Mesendoderm (in vitro differentiated cells): ENCODE results near the gene PCBP3.

Source experiments
- DNase-seq: peaks from one replicate; pipeline ENCODE4 v3.0.0; 2013
- H2AK5ac ChIP-seq: 2 replicates; pipeline ENCODE4 v1.6.1; 2013; ENCODE audit warnings: low read length, inconsistent platforms
- H2BK120ac ChIP-seq: 2 replicates; pipeline ENCODE4 v1.6.1; 2013; ENCODE audit warnings: low read depth, mild to moderate bottlenecking, low read length, moderate library complexity, mixed read lengths
- H2BK15ac ChIP-seq: replicated peaks from 2 replicates; pipeline ENCODE4 v1.6.1; 2013; ENCODE audit warnings: low read depth, mild to moderate bottlenecking, moderate library complexity
- H2BK5ac ChIP-seq: 2 replicates; pipeline ENCODE4 v1.6.1; 2013; ENCODE audit warnings: low read length, inconsistent platforms
- H3K18ac ChIP-seq: 2 replicates; pipeline ENCODE4 v1.6.1; 2013; ENCODE audit warnings: mild to moderate bottlenecking, low read length, mixed read lengths
- H3K23ac ChIP-seq: one replicate; pipeline ENCODE4 v1.6.1; 2013; ENCODE audit warnings: low read length
- H3K27ac ChIP-seq: 2 replicates; pipeline ENCODE4 v1.5.1; 2013; ENCODE audit warnings: low read depth, mild to moderate bottlenecking, inconsistent platforms, low read length, moderate library complexity
- H3K27me3 ChIP-seq: 2 replicates; pipeline ENCODE4 v1.6.1; 2013; ENCODE audit warnings: low read length, control low read depth, mild to moderate bottlenecking, inconsistent platforms; ENCODE audit not compliant: insufficient read depth, poor library complexity
- H3K36me3 ChIP-seq: 2 replicates; pipeline ENCODE4 v1.6.1; 2013; ENCODE audit warnings: low read length, inconsistent platforms; ENCODE audit not compliant: control insufficient read depth, insufficient read depth
- H3K4ac ChIP-seq: one replicate; pipeline ENCODE4 v1.6.1; 2013; ENCODE audit warnings: low read depth, mild to moderate bottlenecking, low read length, moderate library complexity
- H3K4me1 ChIP-seq: 2 replicates; pipeline ENCODE4 v1.6.1; 2013; ENCODE audit warnings: low read depth, low read length, inconsistent platforms; ENCODE audit not compliant: control insufficient read depth
- H3K4me2 ChIP-seq: 2 replicates; pipeline ENCODE4 v1.6.1; 2013; ENCODE audit warnings: low read length
- H3K4me3 ChIP-seq: 2 replicates; pipeline ENCODE4 v1.5.1; 2013; ENCODE audit warnings: mild to moderate bottlenecking, low read length
- H3K56ac ChIP-seq: one replicate; pipeline ENCODE4 v1.6.1; 2013; ENCODE audit warnings: low read length
- H3K79me1 ChIP-seq: 2 replicates; pipeline ENCODE4 v1.6.1; 2013; ENCODE audit warnings: low read length, inconsistent platforms
- H3K79me2 ChIP-seq: 2 replicates; pipeline ENCODE4 v1.6.1; 2013; ENCODE audit warnings: mild to moderate bottlenecking, low read length; ENCODE audit not compliant: control insufficient read depth, insufficient read depth
- H3K9ac ChIP-seq: 2 replicates; pipeline ENCODE4 v1.6.1; 2013; ENCODE audit warnings: low read length, inconsistent platforms
- H4K5ac ChIP-seq: one replicate; pipeline ENCODE4 v1.6.1; 2013; ENCODE audit warnings: low read length
- H4K8ac ChIP-seq: one replicate; pipeline ENCODE4 v1.6.1; 2013; ENCODE audit warnings: low read depth, mild to moderate bottlenecking, control low read depth, low read length, moderate library complexity
- WGBS: extraction: QIAGEN DNeasy Blood & Tissue Kit; methylation state at CpG from one replicate; pipeline ENCODE4 v1.1.7; 2013; ENCODE audit warnings: low lambda C conversion rate, missing lambda C conversion rate; ENCODE audit not compliant: insufficient coverage; ENCODE audit errors: extremely low coverage; 5-methylcytosine and 5-hydroxymethylcytosine counted together

Gene PCBP3

DNA sequence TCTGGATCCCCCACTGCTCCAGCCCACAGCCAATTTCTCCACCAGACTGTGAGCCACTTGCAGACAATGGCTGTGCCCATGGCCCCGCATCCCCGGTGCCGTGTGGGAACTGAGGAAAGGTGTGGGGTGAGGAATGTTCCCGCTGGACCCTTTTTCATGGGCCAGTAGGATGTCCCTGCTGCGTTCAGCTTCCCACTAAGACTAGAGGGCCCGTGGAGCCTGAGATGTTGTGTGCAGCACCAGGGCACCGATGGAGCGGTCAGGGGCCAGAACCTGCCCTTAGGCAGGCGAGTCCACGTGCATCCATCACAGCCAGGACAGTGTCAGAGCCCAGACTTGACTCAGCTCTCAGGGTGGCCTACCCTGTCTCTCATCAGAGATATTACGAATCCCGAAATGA is 232.4 kb downstream of the PCBP3 start:
- Histone ChIP-seq H3K27ac (no peak overlapping the region), H4K8ac (no peak overlapping the region), H2AK5ac (no peak overlapping the region), H2BK15ac (no peak overlapping the region), H2BK5ac (no peak overlapping the region), H3K79me2 (no peaks in the 10 kb centered on the region), H2BK120ac (no peak overlapping the region), H3K4me1 (no peaks in the 10 kb centered on the region), H3K9ac (no peak overlapping the region), H3K23ac (no peak overlapping the region), H3K4me3 (no peak overlapping the region), H3K4me2 (no peak overlapping the region), H3K36me3 (no peaks in the 10 kb centered on the region), H3K56ac (no peak overlapping the region), H3K4ac (no peak overlapping the region), H4K5ac (no peak overlapping the region), H3K18ac (no peak overlapping the region), H3K79me1 (no peaks in the 10 kb centered on the region), H3K27me3 (no peaks in the 10 kb centered on the region)
- WGBS, result no CpG with 5 or more reads among the region's 12 CpGs
- DNase-seq, result no peak

- DNase-seq, result peak; percentile 41
- Histone ChIP-seq H2BK5ac (no peak overlapping the region), H3K4me2 (no peak overlapping the region), H3K4ac (no peak overlapping the region), H4K5ac (no peak overlapping the region), H2BK15ac (no peak overlapping the region), H2AK5ac (no peak overlapping the region), H3K56ac (no peak overlapping the region), H3K18ac (no peak overlapping the region), H3K36me3 (no peaks in the 10 kb centered on the region), H3K27ac (no peak overlapping the region), H4K8ac (no peak overlapping the region), H3K4me3 (no peak overlapping the region), H3K27me3 (no peaks in the 10 kb centered on the region), H3K79me2 (no peaks in the 10 kb centered on the region), H3K79me1 (no peaks in the 10 kb centered on the region), H3K9ac (no peak overlapping the region), H3K4me1 (no peaks in the 10 kb centered on the region), H2BK120ac (no peak overlapping the region), H3K23ac (no peak overlapping the region)
- no CpG with 5 or more reads among the region's 28 CpGs for WGBS
These were observed 233.1 kb downstream of the PCBP3 start for GRCh38 chr21:45876381-45877170.

- Histone ChIP-seq H3K27me3 (no peaks in the 10 kb centered on the region), H3K27ac (no peak overlapping the region)
These were observed 233.6 kb downstream of the PCBP3 start for GRCh38 chr21:45877171-45877438.

DNA sequence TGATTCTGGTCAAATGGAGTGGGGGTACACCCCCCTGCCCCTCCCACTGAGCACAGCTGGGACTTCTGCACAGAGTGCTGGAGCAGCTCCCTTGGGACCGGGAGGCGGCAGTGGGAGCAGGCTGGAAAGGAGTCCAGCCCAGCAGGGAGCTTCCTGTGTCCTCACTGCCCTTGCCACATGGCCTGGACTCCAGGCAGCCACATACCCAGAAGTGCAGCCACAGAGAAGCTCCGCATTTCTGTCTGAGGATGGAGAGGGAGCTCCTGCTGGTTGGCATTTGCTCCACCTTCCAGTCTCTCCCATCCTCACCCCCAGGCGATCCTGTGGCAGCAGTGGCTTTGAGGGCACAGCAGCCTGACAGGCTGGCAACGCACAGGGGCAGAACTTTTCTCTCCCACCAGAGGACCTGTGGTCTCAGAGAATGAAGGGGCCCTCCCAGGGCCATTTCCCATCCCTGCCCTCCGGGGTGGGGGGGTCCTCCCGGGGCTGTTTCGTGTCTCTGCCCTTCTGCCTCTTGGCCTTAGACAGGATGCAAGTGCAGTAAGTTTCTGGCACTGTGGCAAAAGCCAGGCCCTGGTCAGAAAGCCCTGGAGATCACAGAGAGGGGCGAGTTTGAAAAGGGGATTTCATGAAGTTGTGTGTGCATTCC is 234.4 kb downstream of the PCBP3 start:
- H3K4me2 ChIP-seq, result no peak overlapping the region
- DNase-seq, result no peak
- no peaks in the 10 kb centered on the region for H3K4me1 ChIP-seq
- H3K18ac ChIP-seq, result no peak overlapping the region
- WGBS, result no CpG with 5 or more reads among the region's 9 CpGs
- no peak overlapping the region for H3K56ac ChIP-seq
- H2BK120ac ChIP-seq, result no peak overlapping the region
- H3K27me3 ChIP-seq, result no peaks in the 10 kb centered on the region
- no peak overlapping the region for H4K5ac ChIP-seq
- no peak overlapping the region for H3K4ac ChIP-seq
- H3K23ac ChIP-seq, result no peak overlapping the region
- no peak overlapping the region for H3K9ac ChIP-seq
- no peak overlapping the region for H2BK15ac ChIP-seq
- no peak overlapping the region for H2AK5ac ChIP-seq
- H3K27ac ChIP-seq, result no peak overlapping the region
- no peaks in the 10 kb centered on the region for H3K79me2 ChIP-seq
- H2BK5ac ChIP-seq, result no peak overlapping the region
- no peak overlapping the region for H4K8ac ChIP-seq
- no peak overlapping the region for H3K4me3 ChIP-seq
- H3K79me1 ChIP-seq, result no peaks in the 10 kb centered on the region
- no peaks in the 10 kb centered on the region for H3K36me3 ChIP-seq

More at GRCh38 chr21:45877171-45877438, 233.6 kb downstream of the PCBP3 start:
- no peak overlapping the region for H3K4ac ChIP-seq
- no peak overlapping the region for H2AK5ac ChIP-seq
- no peak overlapping the region for H3K23ac ChIP-seq
- no peak overlapping the region for H4K5ac ChIP-seq
- no peak overlapping the region for H2BK120ac ChIP-seq
- no peaks in the 10 kb centered on the region for H3K79me2 ChIP-seq
- no peak overlapping the region for H3K56ac ChIP-seq
- H3K36me3 ChIP-seq, result no peaks in the 10 kb centered on the region
- no peak overlapping the region for H3K18ac ChIP-seq
- H3K4me3 ChIP-seq, result no peak overlapping the region
- no peaks in the 10 kb centered on the region for H3K4me1 ChIP-seq
- H2BK5ac ChIP-seq, result no peak overlapping the region
- H4K8ac ChIP-seq, result no peak overlapping the region
- no peak overlapping the region for H2BK15ac ChIP-seq
- no peaks in the 10 kb centered on the region for H3K79me1 ChIP-seq
- no peak overlapping the region for H3K4me2 ChIP-seq
- H3K9ac ChIP-seq, result no peak overlapping the region
- WGBS, result no CpG with 5 or more reads among the region's 6 CpGs
- DNase-seq, result no peak

DNA sequence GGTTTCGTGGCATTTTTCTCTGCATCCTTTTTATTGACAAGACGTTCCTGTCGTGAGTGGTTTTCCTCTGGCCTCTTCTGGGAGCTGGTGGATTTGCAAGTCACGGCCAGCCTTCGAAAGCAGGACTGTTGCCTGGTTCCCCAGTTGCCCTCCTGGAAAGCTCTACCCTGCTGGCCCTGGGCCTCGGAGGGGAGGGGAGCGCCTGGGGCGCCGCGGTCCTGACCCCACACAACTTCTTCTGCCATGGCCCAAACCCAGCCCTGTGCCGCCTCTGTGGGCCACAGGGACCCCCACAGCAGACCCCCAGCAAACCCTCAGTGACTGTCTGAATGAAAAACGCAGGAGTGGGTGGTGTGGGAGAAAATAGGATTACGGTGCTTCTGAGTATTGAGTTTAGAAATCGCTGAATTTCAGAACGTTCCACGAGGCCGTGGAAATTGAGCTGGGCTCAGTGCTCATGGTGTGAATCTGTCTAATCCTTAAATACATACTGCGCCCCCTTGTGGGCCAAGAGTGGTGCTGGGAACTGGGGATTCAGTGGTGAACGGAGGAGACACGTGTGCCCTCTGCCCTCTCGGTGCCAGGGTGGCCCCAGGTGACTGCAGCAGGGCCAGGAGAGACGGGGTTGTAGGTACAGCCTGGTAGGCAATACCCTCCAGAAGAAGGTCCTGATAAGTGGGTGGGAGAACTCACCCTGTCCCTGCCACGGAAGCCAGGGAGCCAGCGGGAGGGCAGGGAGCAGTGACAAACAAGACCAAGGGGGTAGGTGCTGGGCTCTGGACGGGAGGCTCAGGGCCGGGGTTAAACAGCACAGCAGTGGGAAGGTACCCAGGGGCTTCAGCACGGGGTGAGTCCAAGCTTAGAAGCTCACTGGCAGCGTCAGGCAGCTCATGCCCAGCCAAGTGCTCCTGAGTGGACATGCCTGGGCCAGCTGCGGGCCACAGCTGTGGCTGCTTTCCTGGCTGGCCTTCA is 236.9 kb downstream of the PCBP3 start:
- no CpG with 5 or more reads among the region's 29 CpGs for WGBS
- H3K4me1 ChIP-seq, result no peaks in the 10 kb centered on the region
- peak; percentile 84 for DNase-seq

More for the DNA sequence above, 236.9 kb downstream of the PCBP3 start:
- no peak overlapping the region for H3K4ac ChIP-seq
- no peak overlapping the region for H2BK15ac ChIP-seq
- no peak overlapping the region for H3K27ac ChIP-seq
- H4K8ac ChIP-seq, result no peak overlapping the region
- no peaks in the 10 kb centered on the region for H3K79me1 ChIP-seq
- no peak overlapping the region for H3K18ac ChIP-seq
- no peak overlapping the region for H3K23ac ChIP-seq
- no peak overlapping the region for H3K56ac ChIP-seq
- H2BK120ac ChIP-seq, result no peak overlapping the region
- H2BK5ac ChIP-seq, result no peak overlapping the region
- no peak overlapping the region for H3K9ac ChIP-seq
- H3K79me2 ChIP-seq, result no peaks in the 10 kb centered on the region
- H3K4me2 ChIP-seq, result no peak overlapping the region
- H3K36me3 ChIP-seq, result no peaks in the 10 kb centered on the region
- no peaks in the 10 kb centered on the region for H3K27me3 ChIP-seq
- no peak overlapping the region for H2AK5ac ChIP-seq
- no peak overlapping the region for H4K5ac ChIP-seq
- no peak overlapping the region for H3K4me3 ChIP-seq
